GM18873 (cell line): ENCODE results near the gene KRT13.

ENCODE experiments used
- ATAC-seq: cut with Tn5 transposase; IDR thresholded peaks from one replicate; pipeline ENCODE4 v1.9.1; 2021; ENCODE audit warnings: mild to moderate bottlenecking, moderate library complexity, moderate number of reproducible peaks; ENCODE audit not compliant: unreplicated experiment, low FRiP score

KRT13 gene

GRCh38 chr17:41538565-41538991 is 33.2 kb upstream of the KRT13 start:
- ATAC-seq: no peak

- no peak for ATAC-seq
These were observed 32.6 kb upstream of the KRT13 start for GRCh38 chr17:41537990-41538389.

- ATAC-seq: no peak
These were observed 32.2 kb upstream of the KRT13 start for GRCh38 chr17:41537614-41537954.

- ATAC-seq: no peak
These were observed 31.6 kb upstream of the KRT13 start for GRCh38 chr17:41536741-41537613.

GRCh38 chr17:41535764-41536481 is 30.5 kb upstream of the KRT13 start:
- no peak for ATAC-seq

GRCh38 chr17:41534899-41535546 is 29.6 kb upstream of the KRT13 start:
- ATAC-seq: no peak

GRCh38 chr17:41533613-41534012 is 28.2 kb upstream of the KRT13 start:
- ATAC-seq: no peak

GRCh38 chr17:41532947-41533570 is 27.6 kb upstream of the KRT13 start:
- ATAC-seq: no peak

- ATAC-seq: no peak
These were observed 26.6 kb upstream of the KRT13 start for GRCh38 chr17:41531993-41532392.

- no peak for ATAC-seq
These were observed 24.9 kb upstream of the KRT13 start for GRCh38 chr17:41530062-41531048.

- ATAC-seq: no peak
These were observed 24.1 kb upstream of the KRT13 start for GRCh38 chr17:41529491-41529915.

GRCh38 chr17:41528959-41529353 is 23.5 kb upstream of the KRT13 start:
- no peak for ATAC-seq

GRCh38 chr17:41527063-41528023 is 21.9 kb upstream of the KRT13 start:
- ATAC-seq: no peak

GRCh38 chr17:41524261-41524660 is 18.8 kb upstream of the KRT13 start:
- ATAC-seq: no peak

- ATAC-seq: no peak
These were observed 18.4 kb upstream of the KRT13 start for GRCh38 chr17:41523787-41524186.

GRCh38 chr17:41523225-41523593 is 17.8 kb upstream of the KRT13 start:
- no peak for ATAC-seq

GRCh38 chr17:41522301-41523224 is 17.2 kb upstream of the KRT13 start:
- no peak for ATAC-seq
